Gastroesophageal sphincter (tissue), 3 donors: Measurements from ENCODE around the gene SMOC1.

Experiments used
- EP300 ChIP-seq: sonication (generic); formaldehyde crosslinking; IDR thresholded peaks from one replicate; pipeline ENCODE4 v1.6.1; 2017; ENCODE audit warnings: antibody characterized with exemption, mild to moderate bottlenecking
- POLR2A ChIP-seq, 2 donors: fragments of 450-650 bp; IDR thresholded peaks; one replicate each; pipeline ENCODE4 v1.6.1; 2017; ENCODE audit warnings: antibody characterized with exemption in 2 of 2, mild to moderate bottlenecking in 2 of 2, moderate library complexity in 1 of 2
- POLR2AphosphoS5 ChIP-seq: sonication (generic); formaldehyde crosslinking; IDR thresholded peaks from one replicate; pipeline ENCODE4 v1.6.1; 2017; ENCODE audit warnings: antibody characterized with exemption
- TF ChIP-seq, protein P1 (sequence below), 4 experiments: fragments of 200-600 bp in 2 of 4; fragments of 450-650 bp in 2 of 4; sonication (generic) in 1 of 4; IDR thresholded peaks; one replicate each; pipeline ENCODE4 v1.5.1; 2017 to 2019; ENCODE audit warnings: antibody characterized with exemption in 4 of 4, mild to moderate bottlenecking in 2 of 4, moderate library complexity in 2 of 4

GRCh38 chr14:69968681-69969080 lies 89.5 kb downstream of the SMOC1 start:
- no peak for TF ChIP-seq POLR2A (IDR thresholded peaks at IDR 0.05)
- TF ChIP-seq, protein P1, sequence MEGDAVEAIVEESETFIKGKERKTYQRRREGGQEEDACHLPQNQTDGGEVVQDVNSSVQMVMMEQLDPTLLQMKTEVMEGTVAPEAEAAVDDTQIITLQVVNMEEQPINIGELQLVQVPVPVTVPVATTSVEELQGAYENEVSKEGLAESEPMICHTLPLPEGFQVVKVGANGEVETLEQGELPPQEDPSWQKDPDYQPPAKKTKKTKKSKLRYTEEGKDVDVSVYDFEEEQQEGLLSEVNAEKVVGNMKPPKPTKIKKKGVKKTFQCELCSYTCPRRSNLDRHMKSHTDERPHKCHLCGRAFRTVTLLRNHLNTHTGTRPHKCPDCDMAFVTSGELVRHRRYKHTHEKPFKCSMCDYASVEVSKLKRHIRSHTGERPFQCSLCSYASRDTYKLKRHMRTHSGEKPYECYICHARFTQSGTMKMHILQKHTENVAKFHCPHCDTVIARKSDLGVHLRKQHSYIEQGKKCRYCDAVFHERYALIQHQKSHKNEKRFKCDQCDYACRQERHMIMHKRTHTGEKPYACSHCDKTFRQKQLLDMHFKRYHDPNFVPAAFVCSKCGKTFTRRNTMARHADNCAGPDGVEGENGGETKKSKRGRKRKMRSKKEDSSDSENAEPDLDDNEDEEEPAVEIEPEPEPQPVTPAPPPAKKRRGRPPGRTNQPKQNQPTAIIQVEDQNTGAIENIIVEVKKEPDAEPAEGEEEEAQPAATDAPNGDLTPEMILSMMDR (IDR thresholded peaks at IDR 0.05), result no peak
- no peak for TF ChIP-seq POLR2AphosphoS5
- TF ChIP-seq EP300, result no peak
